NOMO-1 treated with DMSO at 0.1 percent for 48 hours (cell line): Measurements from ENCODE around the gene HTR6.
A peak's percentile ranks its signal among the peaks of the same experiment; 100 is the strongest.

Experiments used
- DNase-seq: peaks from one replicate; lab custom pipeline; 2025; ENCODE audit not compliant: unreplicated experiment; lab: John Stamatoyannopoulos, UW

The HTR6 gene

GRCh38 chr1:19685994-19686393 lies 21.3 kb downstream of the HTR6 start:
- DNase-seq, result no peak

DNA sequence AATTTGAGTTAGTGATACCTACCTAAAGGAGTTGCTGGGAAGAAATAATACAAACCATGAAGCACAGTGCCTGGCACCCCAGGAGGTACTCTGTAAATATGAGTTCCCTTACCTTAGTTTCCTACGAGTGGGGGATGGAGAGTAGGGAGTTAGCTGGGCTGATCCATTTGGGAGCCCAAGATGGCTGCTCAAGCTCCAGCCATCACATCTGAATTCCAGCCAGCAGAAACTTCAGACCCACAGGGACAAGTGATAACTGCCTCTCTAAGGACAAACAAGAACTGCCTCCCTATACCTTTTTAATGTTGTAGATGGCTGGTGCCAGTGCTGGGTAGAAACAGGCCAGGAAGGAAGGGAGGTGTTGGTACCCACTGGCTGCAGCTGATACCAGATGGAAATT lies 22.7 kb downstream of the HTR6 start:
- no peak for DNase-seq

GRCh38 chr1:19688041-19688842 lies 23.6 kb downstream of the HTR6 start:
- no peak for DNase-seq

GRCh38 chr1:19689085-19689757 lies 24.5 kb downstream of the HTR6 start:
- no peak for DNase-seq

GRCh38 chr1:19689856-19690255 lies 25.2 kb downstream of the HTR6 start:
- DNase-seq, result no peak

DNA sequence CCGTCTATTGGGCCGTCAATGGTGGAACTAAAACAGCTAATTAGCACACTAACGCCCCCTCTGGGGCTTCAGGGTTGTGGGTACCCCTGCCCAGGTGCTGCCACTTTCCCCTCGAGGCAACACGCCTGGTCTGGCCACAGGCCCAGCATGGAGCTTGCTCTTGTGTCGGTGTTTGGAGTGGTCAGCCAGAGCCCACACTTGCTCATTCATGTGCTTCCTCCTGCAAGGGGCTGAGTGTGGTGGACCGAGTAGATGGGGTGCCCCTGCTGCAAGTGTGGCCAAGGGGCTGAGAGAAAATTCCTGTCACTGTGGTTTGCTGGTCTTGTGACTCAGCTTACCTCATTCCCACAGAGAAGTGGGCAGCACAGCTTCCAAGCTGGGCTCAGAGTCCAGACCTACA lies 25.7 kb downstream of the HTR6 start:
- DNase-seq, result no peak

DNA sequence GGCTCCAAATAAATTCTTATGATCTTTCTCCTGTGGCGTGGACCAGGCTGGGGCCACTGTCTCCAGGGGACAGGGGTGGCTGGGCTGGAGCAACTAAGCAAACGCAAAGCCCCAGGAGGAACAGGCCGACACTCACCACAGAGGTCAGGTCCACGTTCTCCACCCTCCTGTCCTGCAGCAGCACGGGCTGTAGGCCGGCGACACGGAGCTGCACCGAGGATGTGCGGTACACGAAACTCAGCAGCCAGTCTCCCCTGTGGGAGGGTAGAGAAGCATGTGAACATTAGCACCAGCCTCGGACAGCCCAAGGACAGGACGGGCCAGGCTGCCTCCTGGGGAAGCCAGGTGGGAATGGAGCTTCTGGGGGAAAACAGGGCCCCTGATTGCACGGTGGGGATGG lies 29.6 kb downstream of the HTR6 start:
- DNase-seq, result no peak

GRCh38 chr1:19695772-19696171 lies 31.1 kb downstream of the HTR6 start:
- no peak for DNase-seq

DNA sequence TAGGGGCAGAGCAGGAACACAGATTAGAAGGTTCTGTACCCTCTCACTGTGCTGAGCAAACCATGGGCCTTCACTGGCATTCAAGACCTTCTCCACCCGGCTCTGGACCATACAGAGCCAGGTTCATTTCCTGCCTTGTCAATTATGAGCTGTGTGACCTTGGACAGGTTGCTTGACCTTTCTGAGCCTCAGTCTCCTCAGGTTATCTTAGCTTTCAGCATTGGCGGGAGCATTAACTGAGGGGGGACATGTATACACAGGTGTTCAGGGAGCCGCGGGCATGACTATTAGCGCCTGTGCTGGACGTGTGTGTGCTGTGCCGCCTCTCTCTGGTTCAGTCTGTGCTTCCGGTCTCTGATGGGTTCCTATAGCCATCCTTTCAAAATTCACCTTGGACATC lies 32.1 kb downstream of the HTR6 start:
- DNase-seq, result no peak

DNA sequence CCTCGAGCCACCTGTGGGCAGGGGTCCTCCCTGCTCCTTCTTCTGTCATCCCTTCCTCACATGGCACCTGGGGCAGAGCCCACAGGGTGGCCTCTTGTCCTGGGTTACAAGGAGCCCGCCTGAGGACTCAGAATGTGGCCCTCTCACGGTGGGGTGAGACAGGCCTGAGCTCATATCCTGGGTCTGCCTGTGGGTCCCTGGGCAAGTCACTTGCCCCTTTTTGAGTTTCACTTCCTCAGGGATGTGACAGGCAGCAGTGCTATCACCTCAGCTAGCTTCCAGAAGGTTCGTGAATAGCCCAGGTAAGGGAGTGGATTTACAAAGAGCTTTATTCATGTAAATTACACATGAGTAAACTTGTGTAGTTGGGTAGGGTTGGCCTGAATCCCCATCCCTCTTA lies 33.5 kb downstream of the HTR6 start:
- peak; percentile 3 for DNase-seq

- no peak for DNase-seq
Observed at GRCh38 chr1:19700079-19700777, 35.6 kb downstream of the HTR6 start.

- no peak for DNase-seq
Observed at GRCh38 chr1:19703280-19703679, 38.6 kb downstream of the HTR6 start.

GRCh38 chr1:19704247-19705113 lies 39.8 kb downstream of the HTR6 start:
- DNase-seq, result no peak

- DNase-seq, result no peak
Observed at GRCh38 chr1:19705464-19705863, 40.8 kb downstream of the HTR6 start.

DNA sequence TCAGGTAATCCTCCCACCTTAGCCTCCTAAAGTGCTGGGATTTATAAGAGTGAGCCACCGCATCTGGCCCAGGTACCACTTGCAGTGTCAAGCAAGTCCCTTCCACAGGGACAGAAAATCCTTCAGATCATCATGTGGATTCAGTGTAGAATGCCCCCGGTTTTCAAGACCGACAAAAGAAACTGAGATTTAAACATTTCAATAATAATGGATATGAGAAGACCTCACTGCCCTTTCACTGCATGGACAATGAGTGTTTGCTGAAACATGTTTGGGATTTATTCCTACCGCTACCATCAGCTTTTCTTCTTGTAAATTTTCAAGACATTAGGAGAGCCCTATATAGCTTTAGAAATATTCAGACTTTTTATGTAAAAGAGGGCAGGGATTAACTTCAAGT lies 41.5 kb downstream of the HTR6 start:
- no peak for DNase-seq

DNA sequence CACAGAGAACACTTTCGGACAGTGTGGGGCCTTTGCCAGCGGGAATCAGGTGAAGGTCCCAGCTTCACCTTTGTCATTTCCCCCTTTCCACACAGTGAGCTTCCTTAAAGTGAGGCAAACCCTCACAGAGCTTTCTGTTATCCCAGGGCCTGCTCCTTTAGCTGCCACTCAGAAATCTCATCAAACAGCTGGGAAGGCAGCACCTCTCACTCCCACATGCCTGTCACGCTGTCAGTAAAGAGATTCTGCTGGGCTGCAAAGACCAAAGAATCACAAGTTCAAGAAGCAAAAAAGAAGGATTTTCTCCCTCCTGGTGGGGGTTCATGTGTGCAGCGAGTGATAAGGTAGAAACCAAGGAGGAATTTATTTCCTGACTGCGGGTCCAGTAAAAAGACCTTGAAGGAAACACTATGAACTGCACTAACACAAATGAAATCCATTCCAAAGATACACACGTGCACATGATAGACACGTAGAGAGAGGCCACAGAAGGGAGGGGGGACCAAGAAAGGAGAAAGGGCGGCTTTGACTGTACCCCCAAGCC lies 44.0 kb downstream of the HTR6 start:
- DNase-seq, result no peak

DNA sequence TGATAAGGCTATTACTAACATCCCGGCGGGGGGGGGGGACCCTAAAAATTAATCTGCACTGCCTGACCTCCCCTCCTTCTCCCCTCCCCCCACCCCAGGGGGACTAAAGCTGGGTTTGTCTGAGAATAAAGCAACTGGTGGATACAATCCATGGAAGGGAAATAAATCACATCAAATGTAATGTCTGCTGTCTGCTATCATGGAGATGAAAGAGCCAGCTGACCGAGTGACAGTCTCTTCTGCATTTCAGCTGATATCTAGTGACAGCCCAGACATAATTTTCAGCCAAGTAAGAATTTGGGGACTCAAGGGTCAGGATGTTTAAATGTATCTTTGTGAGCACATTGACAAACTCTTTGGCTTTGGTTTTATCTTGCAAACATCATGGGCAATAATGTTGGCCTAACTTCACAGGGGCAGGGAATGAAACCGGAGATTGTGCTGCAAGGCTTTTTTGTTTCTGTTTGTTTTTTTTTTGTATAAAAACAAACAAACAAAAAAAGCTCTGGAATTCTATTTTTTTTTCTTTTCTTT lies 44.7 kb downstream of the HTR6 start:
- no peak for DNase-seq

DNA sequence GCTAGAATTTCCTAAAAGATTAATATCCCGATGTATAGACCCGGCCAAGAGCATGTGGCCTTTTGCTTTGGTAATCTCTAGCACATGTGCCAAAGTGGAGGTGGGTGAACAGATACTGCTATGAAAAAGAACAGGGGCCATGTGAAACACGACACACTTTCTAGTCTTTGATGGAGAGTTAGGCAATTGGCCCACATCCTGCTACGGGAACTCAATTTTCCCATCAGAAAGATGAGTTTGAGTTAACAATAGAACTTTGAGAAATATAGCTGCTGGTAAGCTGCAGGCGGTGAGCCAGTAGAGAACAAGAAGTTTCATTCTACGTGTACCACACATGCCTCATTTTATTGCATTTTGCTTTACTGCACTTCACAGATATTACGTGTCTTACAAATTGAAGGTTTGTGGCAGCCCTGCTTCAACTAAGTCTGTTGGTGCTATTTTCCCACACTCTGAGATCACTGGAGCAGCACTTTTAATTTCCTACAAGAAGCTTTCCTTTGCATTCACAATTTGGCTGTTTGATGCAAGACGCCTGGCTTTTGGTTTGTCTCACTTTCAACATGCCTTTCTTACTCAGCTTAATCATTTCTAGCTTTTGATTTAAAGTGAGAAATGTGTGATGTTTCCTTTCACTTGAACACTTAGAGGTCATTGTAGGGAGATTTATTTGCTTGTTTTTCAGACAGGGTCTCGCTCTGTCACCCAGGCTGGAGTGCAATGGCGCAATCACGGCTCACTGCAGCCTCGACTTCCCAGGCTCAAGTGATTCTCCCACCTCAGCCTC lies 46.3 kb downstream of the HTR6 start:
- DNase-seq, result no peak

- no peak for DNase-seq
Observed at GRCh38 chr1:19712928-19713327, 48.3 kb downstream of the HTR6 start.
